ENCODE measurements around the gene SLC6A20. TPM values are rescaled to one million over a fixed set of nuclear protein-coding genes. Genes with fewer than 3 reads are reported as not detected.

SLC6A20 gene
- polyA plus RNA-seq, 1 donor (not counting 4 experiments of a cell fraction or from before 2014, with no cell fraction given): 0.34 TPM

- dilution Hi-C loops (cut with MboI; ENCODE audit: extremely low pct_ligation_motif_present, low sequenced_read_pairs): no loop called here
- no peaks in the 10 kb centered on the region for H4K20me1 ChIP-seq (ENCODE audit: control insufficient read depth, extremely low read depth, insufficient read depth, low read length)
- DNase-seq (ENCODE audit: low read depth, low spot score) (no peak), FAIRE-seq (no peak)
- H3K27me3 ChIP-seq (ENCODE audit: control insufficient read depth, extremely low read depth, insufficient read depth, low read length): peaks cover 40% of the 10 kb centered on the region
- H3K27ac ChIP-seq (ENCODE audit: control insufficient read depth, insufficient read depth, low read length): no peak overlapping the region
- H2AFZ ChIP-seq (ENCODE audit: control insufficient read depth, low read length): no peak overlapping the region
- no peak overlapping the region for H3K4me2 ChIP-seq (ENCODE audit: control insufficient read depth, extremely low read depth, insufficient read depth, low read depth, low read length)
- no peaks in the 10 kb centered on the region for H3K9me3 ChIP-seq (ENCODE audit: control insufficient read depth, low read depth, low read length)
- H3K4me1 ChIP-seq (ENCODE audit: control insufficient read depth, extremely low read depth, insufficient read depth, low read length): no peaks in the 10 kb centered on the region
- TF ChIP-seq EZH2 (IDR thresholded peaks at IDR 0.05; ENCODE audit: low read length) (no peak), CTCF (optimal IDR thresholded peaks at IDR 0.05 in 1 of 3, IDR thresholded peaks at IDR 0.05 in 1 of 3, conservative IDR thresholded peaks at IDR 0.05 in 1 of 3; ENCODE audit: extremely low read depth in 1 of 3, insufficient read depth in 2 of 3, low read length in 3 of 3) (no peak)
- H3K4me3 ChIP-seq (ENCODE audit: control insufficient read depth in 2 of 3, extremely low read depth in 1 of 3, insufficient read depth in 2 of 3, low read depth in 1 of 3, low read length in 3 of 3): no peak overlapping the region
- H3K9ac ChIP-seq (ENCODE audit: control insufficient read depth, extremely low read depth, insufficient read depth, low read length): no peak overlapping the region
- no peaks in the 10 kb centered on the region for H3K9me1 ChIP-seq (ENCODE audit: control insufficient read depth, extremely low read depth, insufficient read depth, low read length)
- no peaks in the 10 kb centered on the region for H3K79me2 ChIP-seq (ENCODE audit: control insufficient read depth, insufficient read depth, low read length)
- no peaks in the 10 kb centered on the region for H3K36me3 ChIP-seq (ENCODE audit: control insufficient read depth in 2 of 2, extremely low read depth in 1 of 2, insufficient read depth in 2 of 2, low read length in 2 of 2)
These were observed 19.1 kb downstream of the SLC6A20 start for GRCh38 chr3:45777111-45777745.

GRCh38 chr3:45776611-45777010 lies 19.7 kb downstream of the SLC6A20 start:
- no peak for FAIRE-seq

More at GRCh38 chr3:45776611-45777010, 19.7 kb downstream of the SLC6A20 start:
- Histone ChIP-seq H2AFZ (ENCODE audit: control insufficient read depth, low read length) (no peak overlapping the region), H3K36me3 (ENCODE audit: control insufficient read depth in 2 of 2, extremely low read depth in 1 of 2, insufficient read depth in 2 of 2, low read length in 2 of 2) (no peaks in the 10 kb centered on the region), H3K9me3 (ENCODE audit: control insufficient read depth, low read depth, low read length) (no peaks in the 10 kb centered on the region), H3K4me1 (ENCODE audit: control insufficient read depth, extremely low read depth, insufficient read depth, low read length) (no peaks in the 10 kb centered on the region), H3K4me3 (ENCODE audit: control insufficient read depth in 2 of 3, extremely low read depth in 1 of 3, insufficient read depth in 2 of 3, low read depth in 1 of 3, low read length in 3 of 3) (no peak overlapping the region), H3K27ac (ENCODE audit: control insufficient read depth, insufficient read depth, low read length) (no peak overlapping the region), H3K79me2 (ENCODE audit: control insufficient read depth, insufficient read depth, low read length) (no peaks in the 10 kb centered on the region), H3K4me2 (ENCODE audit: control insufficient read depth, extremely low read depth, insufficient read depth, low read depth, low read length) (no peak overlapping the region), H3K9ac (ENCODE audit: control insufficient read depth, extremely low read depth, insufficient read depth, low read length) (no peak overlapping the region), H3K9me1 (ENCODE audit: control insufficient read depth, extremely low read depth, insufficient read depth, low read length) (no peaks in the 10 kb centered on the region), H4K20me1 (ENCODE audit: control insufficient read depth, extremely low read depth, insufficient read depth, low read length) (no peaks in the 10 kb centered on the region), H3K27me3 (ENCODE audit: control insufficient read depth, extremely low read depth, insufficient read depth, low read length) (peaks cover 34% of the 10 kb centered on the region)
- no peak for DNase-seq (ENCODE audit: low read depth, low spot score)
- TF ChIP-seq CTCF (optimal IDR thresholded peaks at IDR 0.05 in 1 of 3, IDR thresholded peaks at IDR 0.05 in 1 of 3, conservative IDR thresholded peaks at IDR 0.05 in 1 of 3; ENCODE audit: extremely low read depth in 1 of 3, insufficient read depth in 2 of 3, low read length in 3 of 3): no peak
- no peak for TF ChIP-seq EZH2 (IDR thresholded peaks at IDR 0.05; ENCODE audit: low read length)
- dilution Hi-C loops (cut with MboI; ENCODE audit: extremely low pct_ligation_motif_present, low sequenced_read_pairs): no loop called here

All from keratinocyte (primary cell).